ENCODE data around the gene PRRG3. TPM values are rescaled to one million over a fixed set of nuclear protein-coding genes. Genes with fewer than 3 reads are reported as not detected.

The PRRG3 gene
- total and polyA plus RNA-seq, 2 donors (not counting 3 experiments of a cell fraction or from before 2014, with no cell fraction given): not detected

GRCh38 chrX:151708821-151709220 is 13.6 kb downstream of the PRRG3 start:
- no peaks in the 10 kb centered on the region for H3K4me1 ChIP-seq (ENCODE audit: control insufficient read depth, extremely low read depth, insufficient read depth, low read length)

More at GRCh38 chrX:151708821-151709220, 13.6 kb downstream of the PRRG3 start:
- Histone ChIP-seq H3K4me2 (ENCODE audit: insufficient read depth, low read length) (no peak overlapping the region), H3K4me3 (replicated peaks in 1 of 3; ENCODE audit: insufficient read depth in 1 of 3, low read depth in 1 of 3, low read length in 3 of 3) (no peak overlapping the region), H3K9ac (replicated peaks; ENCODE audit: extremely low read depth, insufficient read depth, low read length) (no peak overlapping the region), H3K27ac (ENCODE audit: insufficient read depth, low read depth, low read length) (no peak overlapping the region), H2AFZ (ENCODE audit: low read depth, low read length) (no peak overlapping the region), H4K20me1 (replicated peaks; ENCODE audit: control insufficient read depth, extremely low read depth, insufficient read depth, low read length) (no peaks in the 10 kb centered on the region), H3K27me3 (ENCODE audit: control insufficient read depth in 2 of 2, insufficient read depth in 2 of 2, low read length in 2 of 2) (no peaks in the 10 kb centered on the region), H3K79me2 (ENCODE audit: control insufficient read depth, insufficient read depth, low read length) (no peaks in the 10 kb centered on the region), H3K36me3 (ENCODE audit: control insufficient read depth in 2 of 2, extremely low read depth in 1 of 2, insufficient read depth in 2 of 2, low read length in 2 of 2) (no peaks in the 10 kb centered on the region), H3K9me1 (replicated peaks; ENCODE audit: control insufficient read depth, extremely low read depth, insufficient read depth, low read length) (no peaks in the 10 kb centered on the region), H3K9me3 (replicated peaks; ENCODE audit: control insufficient read depth, insufficient read depth, low read length) (no peaks in the 10 kb centered on the region)
- BruUV-seq (replicated peaks): no TSS peak
- FAIRE-seq: no peak
- intact Hi-C loops (cut with micrococcal nuclease): no loop called here
- no peak for DNase-seq (ENCODE audit: low read depth, low spot score)
- TF ChIP-seq EZH2 (IDR thresholded peaks at IDR 0.05; ENCODE audit: borderline replicate concordance, low read depth, low read length, severe bottlenecking) (no peak), POLR2AphosphoS5 (IDR thresholded peaks at IDR 0.05; ENCODE audit: insufficient read depth, low read depth, low read length) (no peak), FOS (IDR thresholded peaks at IDR 0.05; ENCODE audit: borderline replicate concordance, insufficient read depth, low read length) (no peak), MAX (IDR thresholded peaks at IDR 0.05; ENCODE audit: insufficient read depth, insufficient read length) (no peak), CTCF (IDR thresholded peaks at IDR 0.05; ENCODE audit: extremely low read depth in 1 of 2, insufficient read depth in 1 of 2, low read depth in 1 of 2, low read length in 2 of 2) (no peak), JUN (IDR thresholded peaks at IDR 0.05; ENCODE audit: borderline replicate concordance, insufficient read depth, insufficient read length, low read depth) (no peak), GATA2 (IDR thresholded peaks at IDR 0.05; ENCODE audit: insufficient read depth, insufficient read length, low read depth, low read length) (no peak), MYC (IDR thresholded peaks at IDR 0.05; ENCODE audit: low read depth, low read length) (no peak), POLR2A (IDR thresholded peaks at IDR 0.05; ENCODE audit: low read depth, low read length) (no peak)
- ChIA-PET POLR2A (no interaction called here), CTCF (no interaction called here)
- dilution Hi-C loops (cut with MboI; ENCODE audit: extremely low pct_ligation_motif_present, low sequenced_read_pairs): no loop called here
